Right hindlimb (tissue), 1 donor: ENCODE measurements around the gene CCDC40.
"Not testable (repeated sequence)": the region's sequence is repeated elsewhere in the genome, so short reads cannot be mapped to it uniquely, and the experiment has no call there.

Experiments used
- DNase-seq: peaks from one replicate; pipeline ENCODE4 v3.0.0-alpha.2; 2018

The CCDC40 gene

DNA sequence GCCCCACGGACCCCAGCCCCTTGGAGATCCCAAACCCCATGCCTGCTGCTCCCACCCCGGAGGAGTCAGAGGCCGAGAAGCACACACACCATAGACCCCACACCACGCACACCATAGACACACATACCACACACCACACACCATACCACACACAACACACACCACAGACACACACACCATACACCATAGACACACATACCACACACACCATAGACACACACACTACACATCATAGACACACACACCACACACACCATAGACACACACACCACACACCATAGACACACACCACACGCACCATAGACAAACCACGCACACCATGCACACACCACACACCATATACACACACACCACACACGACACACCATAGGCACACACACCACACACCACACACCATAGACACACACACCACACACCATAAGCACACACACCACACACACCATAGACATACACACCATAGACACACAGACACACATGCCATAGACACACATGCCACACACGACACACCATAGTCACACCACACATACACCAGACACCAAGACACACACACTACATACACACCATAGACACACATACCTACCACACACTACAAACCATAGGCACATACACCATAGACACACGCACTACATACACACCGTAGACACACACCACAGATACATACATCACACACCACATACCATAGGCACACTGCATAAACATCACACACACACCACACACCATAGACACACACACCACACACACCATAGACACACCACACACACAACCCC, 12.1 kb upstream of the CCDC40 start:
- peak; percentile 10 for DNase-seq

- peak; percentile 84 for DNase-seq
These were observed 11.3 kb upstream of the CCDC40 start for GRCh38 chr17:80025140-80025539.

- peak; percentile 14 for DNase-seq
These were observed 10.6 kb upstream of the CCDC40 start for GRCh38 chr17:80025796-80026195.

DNA sequence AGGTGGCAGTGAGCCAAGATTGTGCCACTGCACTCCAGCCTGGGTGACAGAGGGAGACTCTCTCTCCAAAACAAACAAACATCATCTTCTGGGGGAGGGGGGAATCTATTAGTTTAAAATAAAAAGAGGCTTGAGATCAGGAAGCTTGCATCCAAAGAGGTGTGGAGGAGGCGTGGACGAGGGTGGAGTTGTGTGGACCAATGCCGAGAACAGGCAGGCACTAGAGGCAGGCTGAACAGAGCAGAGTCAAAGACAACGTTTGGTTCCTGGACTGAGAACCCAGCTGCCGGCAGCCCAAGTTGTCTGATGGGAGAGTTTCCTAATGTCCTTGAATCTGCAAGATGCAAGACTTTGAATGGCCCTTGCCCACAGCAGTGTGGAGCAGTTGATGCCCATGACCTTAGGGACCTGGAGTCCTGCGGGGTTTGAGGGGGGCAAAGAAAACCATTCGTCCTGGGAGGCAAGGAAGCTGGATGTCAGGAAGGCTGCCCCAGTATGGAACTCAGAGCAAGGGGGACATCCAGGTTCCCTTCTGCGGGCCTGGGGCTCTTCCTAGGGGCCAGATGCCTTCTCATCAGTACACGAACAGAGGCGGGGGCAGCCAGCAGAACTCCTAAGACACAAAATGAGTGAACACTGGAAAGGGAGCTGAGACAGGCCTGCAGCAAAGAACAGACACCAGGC, 9.9 kb upstream of the CCDC40 start:
- no peak for DNase-seq

DNA sequence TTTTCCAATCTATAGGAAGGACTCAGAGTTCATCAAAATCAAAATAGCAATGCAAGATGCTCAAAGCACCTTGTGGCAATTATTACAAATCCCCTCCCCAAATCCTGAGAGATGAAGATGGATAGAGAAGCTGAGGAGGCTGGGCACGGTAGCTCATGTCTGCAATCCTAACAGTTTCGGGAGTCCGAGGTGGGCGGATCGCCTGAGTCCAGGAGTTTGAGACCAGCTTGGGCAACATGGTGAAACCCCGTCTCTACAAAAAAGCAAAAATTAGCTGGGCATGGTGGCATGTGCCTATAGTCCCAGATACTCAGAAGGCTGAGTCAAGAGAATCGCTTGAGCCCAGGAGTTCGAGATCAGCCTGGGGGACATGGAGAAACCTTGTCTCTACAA, 9.4 kb upstream of the CCDC40 start:
- DNase-seq = no peak

DNA sequence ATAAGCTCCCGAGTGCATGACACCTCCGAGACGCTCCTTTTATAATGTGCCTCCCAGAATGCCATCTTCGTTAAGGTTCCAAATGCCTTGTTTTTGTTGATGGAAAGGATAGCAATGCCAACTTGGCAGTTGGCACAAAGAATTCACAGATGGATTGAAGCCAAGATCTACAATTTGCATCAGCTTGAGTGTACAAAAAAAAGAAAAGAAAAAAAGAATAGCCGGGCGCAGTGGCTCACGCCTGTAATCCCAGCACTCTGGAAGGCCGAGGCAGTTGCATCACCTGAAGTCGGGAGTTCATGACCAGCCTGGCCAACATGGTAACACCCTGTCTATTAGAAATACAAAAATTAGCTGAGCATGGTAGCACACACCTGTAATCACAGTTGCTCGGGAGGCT, 8.4 kb upstream of the CCDC40 start:
- no peak for DNase-seq

DNA sequence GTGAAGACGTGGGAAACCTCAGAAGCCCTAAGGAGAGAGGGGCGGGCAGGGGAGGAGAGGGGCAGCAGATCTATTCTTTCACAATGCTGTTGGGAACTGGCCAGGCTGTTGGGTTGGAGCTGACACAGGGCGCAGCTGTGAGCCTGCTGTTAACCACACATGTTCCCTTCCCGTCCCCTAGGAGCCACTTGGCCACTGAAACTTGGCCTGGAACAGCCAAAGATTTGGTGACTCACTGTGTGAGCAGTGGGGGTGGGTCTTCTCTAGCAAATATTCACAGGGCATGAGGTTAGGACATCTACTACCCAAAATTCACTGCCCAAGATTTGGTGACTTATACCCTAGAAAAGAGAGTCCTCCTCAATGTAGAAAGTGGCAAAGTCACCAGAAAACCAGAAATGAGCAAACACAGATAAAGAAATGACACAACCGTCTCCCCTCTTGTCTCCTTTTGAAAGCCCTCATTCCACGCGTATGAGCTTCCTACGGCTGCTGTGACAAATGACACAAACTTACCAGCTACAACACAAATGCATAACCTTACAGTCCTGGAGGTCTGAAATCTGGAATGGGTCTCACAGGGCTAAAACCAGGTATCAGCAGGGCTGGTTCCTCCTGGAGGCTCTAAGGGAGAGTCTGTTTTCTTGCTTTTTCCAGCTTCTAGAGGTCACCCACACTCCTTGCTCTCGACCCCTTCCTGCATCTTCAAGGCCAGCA, 7.0 kb upstream of the CCDC40 start:
- DNase-seq = peak; percentile 93

- no peak for DNase-seq
These were observed 5.6 kb upstream of the CCDC40 start for GRCh38 chr17:80030730-80031410.

GRCh38 chr17:80031691-80032430, 4.6 kb upstream of the CCDC40 start:
- DNase-seq = no peak

DNA sequence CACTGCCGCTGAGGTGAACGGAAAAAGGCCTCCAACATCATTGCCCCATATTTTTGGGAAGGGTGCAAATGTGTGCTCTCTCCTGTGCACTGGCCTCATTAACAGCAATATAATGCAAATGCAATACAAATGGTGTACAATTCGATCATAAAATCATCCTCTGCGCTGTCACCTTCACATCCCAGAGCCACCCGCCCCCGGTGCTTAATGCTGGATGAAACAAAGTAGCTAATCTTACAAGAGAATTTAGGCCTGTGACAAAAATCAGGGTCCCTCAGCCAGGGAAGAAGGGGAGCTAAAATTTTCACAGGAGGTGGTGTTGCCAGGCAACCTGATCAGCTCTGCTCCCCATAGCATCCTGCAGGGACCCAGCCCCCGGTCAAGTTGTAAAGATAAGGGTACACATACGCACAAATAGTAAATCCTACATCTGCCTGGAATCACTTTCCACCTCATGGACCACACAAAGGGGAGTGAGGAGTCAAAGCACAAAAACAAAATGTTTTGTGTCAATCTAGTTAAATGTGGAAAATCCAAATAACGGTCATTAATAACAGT, 3.7 kb upstream of the CCDC40 start:
- no peak for DNase-seq

DNA sequence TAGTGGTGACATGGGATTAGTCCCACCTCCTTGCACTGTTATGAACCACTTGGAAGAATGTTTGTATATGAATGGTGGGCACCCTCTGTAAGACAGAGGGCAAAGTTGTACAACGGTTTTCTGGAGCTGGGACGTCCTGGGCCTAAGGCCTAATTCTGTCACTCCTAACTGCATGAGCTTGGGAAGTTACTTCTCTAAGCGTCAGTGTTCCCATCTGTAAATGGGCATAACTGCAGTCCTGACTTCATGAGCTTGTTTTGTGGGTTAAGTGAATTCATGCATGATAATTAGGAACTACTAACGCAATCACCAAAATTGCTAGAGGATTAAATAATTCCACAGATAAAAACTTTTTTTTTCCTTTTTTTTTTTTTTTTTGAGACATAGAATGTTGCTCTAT, 2.6 kb upstream of the CCDC40 start:
- no peak for DNase-seq

DNA sequence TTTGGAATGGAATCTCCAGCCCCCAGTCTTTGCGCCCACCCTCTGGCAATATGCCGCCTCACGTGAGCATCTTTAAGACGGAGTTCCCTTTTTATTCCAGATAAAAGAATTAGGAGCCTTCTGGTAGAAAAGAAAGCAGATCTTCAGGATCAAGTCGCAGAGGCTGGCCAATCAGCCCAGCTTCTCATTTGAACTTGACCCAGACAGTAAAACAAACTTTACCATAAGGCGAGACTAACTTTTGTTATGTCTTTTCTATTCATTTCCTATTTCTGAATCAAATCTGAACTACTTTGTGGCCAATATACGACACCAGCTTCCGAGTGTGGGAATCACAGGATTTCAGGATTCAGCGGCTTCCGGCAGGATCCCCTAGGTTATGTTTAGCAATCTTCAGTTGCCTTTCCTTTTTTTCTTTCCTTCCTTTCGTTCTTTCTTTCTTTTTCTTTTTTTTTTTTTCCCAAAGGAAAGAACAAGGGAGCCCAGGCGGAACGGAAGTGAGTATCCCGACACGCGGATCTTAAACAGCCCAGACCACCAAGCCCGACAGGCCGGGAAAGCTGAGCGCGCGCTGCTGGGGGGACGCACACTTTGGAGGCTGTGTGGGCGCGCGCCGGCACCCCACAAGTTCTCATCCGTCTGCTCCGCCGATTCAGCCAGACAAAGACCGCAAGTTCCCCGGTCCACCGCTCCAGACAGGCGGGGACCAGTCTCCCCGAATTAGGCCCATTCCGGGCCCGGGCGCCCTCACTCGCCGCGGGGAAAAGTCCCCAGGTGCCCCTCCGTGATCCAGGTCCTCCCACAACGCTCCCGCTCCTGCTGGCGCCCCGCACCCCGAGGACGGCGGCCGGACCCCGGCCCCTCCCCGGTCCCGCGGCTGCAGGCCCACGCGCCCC, 1.4 kb upstream of the CCDC40 start:
- DNase-seq = peak; percentile 50

- no peak for DNase-seq
These were observed 830 bp upstream of the CCDC40 start, which contains the start of gene TBC1D16 for GRCh38 chr17:80035687-80035936. Gene TBC1D16 (minus strand): TSS chr17:80035872. CDS start chr17:80013547, 22,325 bp downstream.

DNA sequence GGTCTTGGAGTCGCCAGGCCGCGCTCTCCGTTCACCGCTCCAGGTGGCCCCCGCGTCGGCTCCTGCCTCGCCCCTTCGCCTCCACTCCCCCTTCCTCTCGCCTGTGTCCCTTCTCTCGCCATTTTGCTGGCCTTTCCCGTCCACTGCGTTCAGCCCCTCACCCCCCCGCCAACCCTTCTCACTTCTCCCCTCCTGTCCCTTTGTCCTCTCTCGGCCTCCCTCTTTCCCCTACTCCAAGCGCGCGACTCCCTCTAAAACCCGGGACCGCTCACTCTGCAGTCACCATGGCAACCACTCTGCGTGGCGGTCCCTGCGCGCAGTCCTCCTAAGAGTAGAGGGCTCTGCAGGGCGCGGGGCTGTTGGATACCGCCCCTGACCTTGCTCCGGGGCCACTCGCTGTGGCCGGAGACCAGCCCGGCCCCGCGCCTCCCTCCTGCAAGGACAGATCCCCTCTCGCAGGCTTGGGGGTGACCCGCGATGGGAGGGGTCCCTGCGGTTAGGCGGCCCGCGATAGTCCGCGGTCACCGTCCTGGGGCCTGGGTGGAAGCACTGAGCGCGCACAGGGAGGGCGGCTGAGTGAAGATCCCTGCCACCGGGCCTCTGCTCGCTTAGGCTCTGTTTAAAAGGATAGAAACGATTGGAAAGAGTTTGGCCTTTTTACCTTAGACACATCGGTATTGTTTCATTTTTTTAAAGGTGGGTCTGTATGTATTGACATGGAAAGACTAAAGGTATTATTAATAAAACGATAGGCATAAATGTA, 454 bp downstream of the CCDC40 start:
- peak; percentile 69 for DNase-seq

GRCh38 chr17:80043963-80044362, 7.5 kb downstream of the CCDC40 start:
- no peak for DNase-seq

DNA sequence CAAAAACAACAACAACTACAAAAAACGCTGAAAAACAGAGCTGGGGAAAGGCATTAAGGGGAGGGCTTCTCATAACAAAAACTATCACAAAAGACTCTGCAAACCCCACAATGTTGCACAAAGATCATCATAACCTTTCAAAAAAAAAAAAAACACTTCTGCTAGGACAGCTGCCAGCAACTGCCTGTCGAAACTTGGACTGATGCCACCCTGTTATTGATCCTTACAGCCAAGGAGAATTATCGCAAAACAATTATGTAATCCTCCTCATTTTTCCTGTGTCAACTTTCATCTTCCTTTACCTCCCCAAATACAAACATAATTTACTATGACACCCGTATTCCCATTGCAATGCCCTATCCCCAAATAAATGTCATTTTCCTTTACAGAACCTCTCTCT, 9.3 kb downstream of the CCDC40 start:
- no peak for DNase-seq

GRCh38 chr17:80046709-80047108, 10.3 kb downstream of the CCDC40 start:
- DNase-seq = not testable (repeated sequence)

DNA sequence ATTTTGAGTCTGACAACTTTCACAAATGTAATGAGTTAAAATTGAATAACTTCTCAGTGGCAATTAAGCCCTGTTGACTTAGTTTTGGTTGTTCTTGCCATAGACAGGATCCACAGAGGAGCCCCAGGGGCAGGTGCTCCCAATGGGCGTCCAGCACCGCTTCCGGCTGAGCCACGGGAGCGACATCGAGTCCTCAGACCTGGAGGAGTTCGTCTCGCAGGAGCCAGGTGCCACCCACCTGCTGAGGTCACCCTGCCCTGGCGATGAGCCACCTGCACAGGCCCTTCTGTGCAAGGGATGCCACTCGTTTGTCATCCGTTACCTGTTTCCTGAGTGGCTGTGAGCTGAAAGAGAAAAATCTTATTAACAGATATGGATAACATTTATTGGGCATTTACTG, 10.7 kb downstream of the CCDC40 start:
- no peak for DNase-seq

DNA sequence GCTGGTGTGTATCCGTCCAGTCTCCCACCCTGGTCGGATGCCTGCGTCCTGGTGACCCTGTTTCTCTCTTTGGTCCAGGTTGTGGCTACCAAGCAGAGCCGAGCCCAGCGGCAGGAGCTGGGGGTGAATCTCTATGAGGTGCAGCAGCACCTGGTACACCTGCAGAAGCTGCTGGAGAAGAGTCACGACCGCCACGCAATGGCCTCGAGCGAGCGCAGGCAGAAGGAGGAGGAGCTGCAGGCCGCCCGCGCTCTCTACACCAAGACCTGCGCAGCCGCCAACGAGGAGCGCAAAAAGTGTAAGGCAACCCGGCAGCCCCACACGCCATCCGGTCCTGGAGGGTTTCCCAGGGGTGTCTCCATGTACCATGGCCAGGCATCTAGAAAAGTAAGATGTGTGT, 13.5 kb downstream of the CCDC40 start:
- no peak for DNase-seq

DNA sequence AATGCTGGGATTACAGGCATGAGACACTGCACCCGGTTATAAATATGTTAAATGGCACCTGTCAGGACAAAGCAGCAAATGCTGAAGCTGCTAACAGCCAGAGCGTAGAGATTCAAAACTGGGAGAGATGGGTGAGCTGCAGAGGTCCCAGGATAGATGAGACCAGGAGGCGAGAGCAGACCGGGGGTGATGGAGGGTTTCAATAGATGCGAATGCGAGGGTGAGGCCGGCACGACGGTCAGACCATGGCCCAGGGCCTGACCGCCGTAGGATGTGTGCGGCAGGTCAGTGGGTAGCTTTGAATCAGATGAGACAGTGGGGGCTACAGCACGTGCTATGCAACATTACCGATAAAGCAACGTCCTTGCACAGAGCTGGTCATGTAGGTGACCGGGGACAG, 14.3 kb downstream of the CCDC40 start:
- DNase-seq = no peak

- no peak for DNase-seq
These were observed 15.2 kb downstream of the CCDC40 start for GRCh38 chr17:80051681-80052080.
